NOMO-1 treated with dmso at 0.1 percent for 144 hours (cell line): ENCODE measurements around the gene MOB1B.
"Not testable (repeated sequence)": the region's sequence is repeated elsewhere in the genome, so short reads cannot be mapped to it uniquely, and the experiment has no call there.

Source experiments
- DNase-seq: peaks from one replicate; lab custom pipeline; 2025; ENCODE audit not compliant: unreplicated experiment; lab: John Stamatoyannopoulos, UW

MOB1B gene

DNA sequence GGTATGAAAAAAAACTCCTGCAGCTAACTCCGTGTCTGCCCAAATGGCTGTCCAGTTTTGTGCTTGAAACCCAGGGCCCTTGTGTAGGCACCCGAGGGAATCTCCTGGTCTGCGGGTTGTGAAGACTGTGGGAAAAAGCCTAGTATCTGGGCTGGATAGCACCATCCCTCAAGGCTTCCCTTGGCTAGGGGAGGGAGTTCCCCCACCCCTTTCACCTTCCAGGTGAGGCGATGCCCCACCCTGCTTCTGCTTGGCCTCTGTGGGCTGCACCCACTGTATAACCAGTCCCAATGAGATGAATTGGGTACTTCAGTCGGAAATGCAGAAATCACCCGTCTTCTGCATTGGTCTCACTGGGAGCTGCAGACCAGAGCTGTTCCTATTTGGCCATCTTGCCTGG, 102.9 kb downstream of the MOB1B start:
- DNase-seq: not testable (repeated sequence)

DNA sequence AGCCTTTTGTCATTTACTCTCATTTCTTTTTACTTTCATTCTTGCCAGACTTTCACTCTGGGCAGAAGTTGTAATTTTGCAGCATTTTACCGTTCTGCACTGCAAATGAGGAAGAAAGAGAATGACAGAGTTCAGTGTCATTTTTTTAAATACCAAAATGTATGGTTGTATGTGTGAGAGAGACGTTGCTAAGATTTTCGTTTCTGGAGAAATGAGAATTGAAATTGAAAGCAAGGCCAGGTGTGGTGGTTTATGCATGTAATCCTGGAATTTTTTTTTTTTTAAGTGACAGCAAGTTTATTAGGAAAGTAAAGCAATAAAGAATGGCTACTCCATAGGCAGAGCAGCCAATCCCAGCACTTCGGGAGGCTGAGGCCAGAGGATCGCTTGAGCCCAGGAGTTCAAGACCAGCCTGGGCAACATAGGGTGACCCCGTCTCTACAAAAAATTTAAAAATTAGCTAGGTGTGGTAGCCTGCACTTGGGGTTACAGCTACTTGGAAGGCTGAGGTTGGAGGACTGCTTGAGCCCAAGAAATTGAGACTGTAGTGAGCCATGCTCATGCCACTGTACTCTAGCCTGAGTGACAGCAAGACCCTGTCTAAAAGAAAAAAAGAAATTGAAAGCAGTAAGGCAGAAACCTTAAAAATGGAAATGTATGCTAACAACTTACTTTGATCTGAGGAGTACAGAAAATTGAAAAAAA, 104.2 kb downstream of the MOB1B start:
- peak; percentile 25 for DNase-seq

DNA sequence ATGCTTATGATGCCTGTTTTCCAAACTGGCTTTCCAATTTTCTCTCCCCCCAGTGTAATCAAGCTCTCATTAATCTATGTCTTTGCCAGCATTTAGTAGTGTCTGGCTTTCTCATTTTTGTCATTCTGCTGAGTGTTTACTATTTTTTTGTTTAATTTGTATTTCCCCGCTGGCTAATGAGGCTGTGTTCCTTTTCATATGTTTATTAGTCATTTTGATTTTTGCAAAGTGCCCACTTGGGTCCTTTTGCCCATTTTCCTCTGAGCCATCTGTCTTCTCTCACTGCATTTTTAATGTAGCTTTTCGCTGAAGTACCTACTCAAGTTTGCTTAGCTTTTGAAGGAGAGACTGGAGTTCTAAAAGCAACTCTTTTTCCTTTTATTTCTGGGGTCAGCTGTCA, 106.0 kb downstream of the MOB1B start:
- no peak for DNase-seq

DNA sequence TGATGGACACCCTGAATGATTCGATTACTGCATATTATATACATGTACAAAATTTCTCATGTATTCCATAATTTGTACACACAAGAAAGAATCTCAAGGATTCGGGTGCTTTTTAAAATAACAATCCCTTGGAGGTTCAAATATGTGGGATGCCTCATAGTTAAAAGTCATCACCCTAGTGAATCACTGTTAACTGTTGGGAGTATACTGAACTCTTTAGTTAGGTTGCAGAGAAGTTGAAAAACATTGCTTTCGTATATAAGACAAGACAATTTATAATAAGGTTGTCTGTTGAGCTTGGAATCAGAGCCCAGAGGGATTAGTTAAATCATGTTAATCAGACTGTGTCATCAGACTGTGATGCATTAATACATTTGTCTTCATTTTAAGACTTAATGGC, 106.9 kb downstream of the MOB1B start:
- DNase-seq: no peak

DNA sequence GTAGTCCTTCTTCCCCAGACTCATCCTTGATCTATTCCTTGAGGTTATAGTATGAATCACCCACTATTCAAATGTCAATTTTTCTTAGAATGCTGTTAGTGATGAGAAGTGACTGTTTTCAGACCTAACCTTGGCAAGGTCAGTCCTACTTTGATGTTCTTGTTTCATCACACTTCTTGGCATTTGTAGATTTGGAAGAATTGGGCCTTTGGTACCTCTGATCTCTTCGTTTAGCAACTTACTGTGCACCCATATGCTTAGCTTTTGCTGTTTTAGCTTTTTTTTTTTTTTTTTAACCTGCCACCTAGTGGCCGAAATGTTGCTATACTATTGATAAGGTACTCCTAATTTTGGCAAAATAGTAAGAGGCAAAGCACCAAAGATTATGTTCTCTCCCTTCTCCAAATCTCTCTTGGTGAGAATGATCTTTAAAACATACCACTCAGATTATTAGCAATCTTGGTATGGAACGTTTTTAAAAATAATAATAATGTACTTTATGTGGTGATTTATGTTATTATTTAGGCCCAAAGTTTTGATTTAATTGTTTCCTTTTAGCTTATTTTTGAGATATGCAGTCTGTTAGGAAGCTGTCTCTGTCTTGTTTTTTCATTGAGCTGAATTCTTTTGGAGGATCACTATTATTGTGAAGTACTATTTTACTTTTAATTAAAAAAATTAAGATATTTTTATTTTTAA, 107.9 kb downstream of the MOB1B start:
- DNase-seq: no peak

DNA sequence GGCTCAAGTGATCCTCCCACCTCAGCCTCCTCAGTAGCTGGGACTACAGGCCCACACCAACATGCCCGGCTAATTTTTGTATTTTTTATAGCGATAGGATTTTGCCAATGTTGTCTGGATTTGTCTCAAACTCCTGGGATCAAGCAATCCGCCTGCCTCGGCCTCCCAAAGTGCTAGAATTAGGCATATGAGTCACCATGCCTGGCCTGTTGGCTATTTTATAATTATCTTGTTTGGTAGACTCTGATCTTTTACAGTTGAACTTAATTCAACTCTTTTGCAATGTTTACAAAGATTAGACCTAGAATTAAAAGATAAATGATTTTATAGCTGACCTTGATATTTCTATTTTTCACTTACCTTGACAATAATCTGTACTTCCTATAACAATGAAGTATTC, 109.3 kb downstream of the MOB1B start:
- no peak for DNase-seq

DNA sequence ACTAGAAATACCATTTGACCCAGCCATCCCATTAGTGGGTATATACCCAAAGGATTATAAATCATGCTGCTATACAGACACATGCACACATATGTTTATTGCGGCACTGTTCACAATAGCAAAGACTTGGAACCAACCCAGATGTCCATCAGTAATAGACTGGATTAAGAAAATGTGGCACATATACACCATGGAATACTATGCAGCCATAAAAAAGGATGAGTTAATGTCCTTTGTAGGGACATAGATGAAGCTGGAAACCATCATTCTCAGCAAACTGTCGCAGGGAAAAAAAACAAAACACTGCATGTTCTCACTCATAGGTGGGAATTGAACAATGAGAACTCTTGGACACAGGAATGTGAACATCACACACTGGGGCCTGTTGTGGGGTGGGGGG, 115.2 kb downstream of the MOB1B start:
- DNase-seq: not testable (repeated sequence)

DNA sequence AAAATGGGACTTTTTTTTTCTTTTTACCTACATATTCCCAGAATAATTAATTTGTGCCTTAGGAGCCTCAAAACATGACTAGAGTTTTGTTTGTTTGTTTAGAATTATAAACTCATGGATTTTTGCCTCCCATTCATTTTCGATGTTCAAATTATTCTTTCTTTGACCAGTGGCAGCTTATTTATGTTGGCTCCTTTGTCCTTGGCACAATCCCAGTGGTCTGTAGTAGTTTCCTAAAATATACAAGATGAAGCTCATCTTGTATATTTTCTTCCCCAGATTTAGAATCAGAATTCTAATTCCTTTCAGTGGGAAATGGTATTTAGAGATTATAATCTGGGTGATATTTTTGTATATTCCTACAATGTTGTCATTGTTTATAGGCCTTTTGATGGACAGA, 118.4 kb downstream of the MOB1B start:
- DNase-seq: no peak

DNA sequence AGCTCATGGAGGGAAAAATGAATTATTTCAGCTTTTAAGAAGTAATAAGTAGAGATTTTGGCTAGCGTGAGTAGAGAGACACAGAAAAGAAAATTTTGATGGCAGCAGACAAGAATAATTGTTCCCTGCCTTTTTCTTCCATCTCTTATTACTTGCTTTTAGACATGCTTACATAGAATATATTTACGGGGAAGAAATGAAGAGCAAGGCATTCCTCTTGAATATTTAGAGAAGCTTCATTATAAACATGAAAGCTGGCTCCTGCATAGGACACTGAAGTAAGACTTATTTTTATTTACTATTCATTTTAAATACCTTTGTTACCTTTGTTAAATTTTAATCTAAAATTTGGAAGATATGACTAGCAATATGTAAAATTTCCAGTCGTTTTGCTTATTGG, 123.5 kb downstream of the MOB1B start:
- no peak for DNase-seq

DNA sequence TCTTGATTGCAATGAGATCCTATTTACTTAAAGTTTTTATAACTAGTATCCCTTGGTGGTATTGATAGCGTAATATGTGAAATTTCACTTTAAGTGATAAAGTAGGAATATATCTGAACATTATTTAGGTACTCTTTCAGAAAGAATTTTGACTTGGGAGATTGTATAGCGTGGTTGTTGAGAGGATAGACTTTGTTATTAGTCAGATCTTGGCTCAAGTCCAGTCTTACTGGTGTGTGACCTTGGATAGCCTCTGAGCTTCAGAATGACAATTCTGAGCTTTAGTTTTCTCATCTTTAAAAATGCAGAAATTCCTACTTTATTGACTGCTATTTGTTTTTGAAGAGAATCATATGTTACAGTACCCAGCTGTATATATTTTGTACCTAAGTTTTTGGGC, 123.9 kb downstream of the MOB1B start:
- no peak for DNase-seq

DNA sequence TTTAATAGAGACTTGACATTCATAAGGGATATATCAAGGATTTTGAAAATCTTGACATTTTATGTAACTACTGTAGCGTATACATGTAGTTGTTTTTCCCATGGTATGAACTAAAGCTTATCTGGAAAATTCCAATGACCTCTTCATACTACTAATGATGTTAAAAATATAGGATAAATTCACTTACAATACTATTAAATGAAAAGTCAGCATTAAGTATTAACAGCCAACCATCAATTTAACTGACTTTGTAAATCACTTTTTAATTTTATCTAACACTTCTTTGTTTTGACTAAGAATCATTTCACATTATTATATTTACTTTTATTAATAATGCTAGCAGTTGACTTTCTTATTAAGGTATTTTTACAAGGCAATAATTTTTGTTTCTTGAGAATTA, 125.4 kb downstream of the MOB1B start:
- no peak for DNase-seq

DNA sequence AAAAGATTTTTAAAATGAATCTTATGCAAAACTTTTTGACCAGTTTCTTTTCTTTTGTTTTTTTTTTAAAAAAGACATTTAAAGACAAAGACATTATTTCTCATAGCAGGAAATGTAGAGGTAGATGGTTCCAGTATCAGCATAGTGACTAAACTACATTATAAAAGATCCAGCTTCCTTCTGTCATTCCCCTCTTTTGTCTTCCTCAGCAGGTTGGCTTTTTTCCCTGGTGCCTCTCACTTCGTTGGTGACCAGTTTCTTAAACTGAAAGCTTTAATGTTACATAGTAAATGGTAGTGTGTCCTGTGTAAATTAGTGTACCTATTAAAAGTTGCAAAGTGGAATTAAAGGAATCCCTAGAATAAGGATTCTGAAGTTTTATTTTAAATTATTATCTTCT, 127.3 kb downstream of the MOB1B start:
- no peak for DNase-seq

DNA sequence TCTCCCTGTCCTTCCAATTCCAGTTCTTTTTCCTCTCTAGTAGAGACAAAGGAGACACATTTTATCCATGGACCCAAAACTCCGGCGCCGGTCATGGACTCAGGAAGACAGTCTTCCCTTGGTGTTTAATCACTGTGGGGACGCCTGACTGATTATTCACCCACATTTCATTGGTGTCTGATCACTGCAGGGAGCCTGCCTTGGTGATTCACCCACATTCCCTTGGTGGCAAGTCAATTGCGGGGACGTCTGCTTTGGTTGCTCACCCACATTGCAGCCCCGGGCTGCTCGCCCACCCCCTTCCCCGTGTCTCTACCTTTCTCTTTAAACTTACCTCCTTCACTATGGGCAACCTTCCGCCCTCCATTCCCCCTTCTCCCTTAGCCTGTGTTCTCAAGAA, 129.9 kb downstream of the MOB1B start:
- DNase-seq: not testable (repeated sequence)
